GM23338 (cell line): Measurements from ENCODE around the gene CACNB3. TPM values are rescaled to one million over a fixed set of nuclear protein-coding genes. Genes with fewer than 3 reads are reported as not detected.

Source experiments
- ATAC-seq: fragments of 200-7000 bp; cut with Tn5 transposase; 3 replicates; pipeline ENCODE4 v1.9.1; 2020
- DNase-seq: peaks from one replicate; pipeline ENCODE4 v3.0.0-alpha.2; 2015; ENCODE audit warnings: low spot score
- H2AFZ ChIP-seq: fragments of 200-600 bp; sonication (generic); 2 replicates; pipeline ENCODE4 v1.8.0; 2016; ENCODE audit warnings: antibody characterized with exemption, mild to moderate bottlenecking, moderate library complexity
- H3F3A ChIP-seq: fragments of 200-600 bp; sonication (generic); replicated peaks from 2 replicates; pipeline ENCODE4 v1.8.0; 2017; ENCODE audit warnings: antibody characterized with exemption, mixed run types, low read depth
- H3K27ac ChIP-seq: fragments of 200-600 bp; sonication (generic); 2 replicates; pipeline ENCODE4 v1.6.1; 2016; ENCODE audit warnings: low read depth
- H3K27me3 ChIP-seq: fragments of 200-600 bp; sonication (generic); 2 replicates; pipeline ENCODE4 v1.8.0; 2016; ENCODE audit warnings: mild to moderate bottlenecking, mixed run types, moderate library complexity; ENCODE audit not compliant: insufficient read depth
- H3K36me3 ChIP-seq: fragments of 200-600 bp; sonication (generic); 2 replicates; pipeline ENCODE4 v1.8.0; 2016; ENCODE audit warnings: mild to moderate bottlenecking; ENCODE audit not compliant: insufficient read depth
- H3K4me1 ChIP-seq: fragments of 200-600 bp; sonication (generic); 2 replicates; pipeline ENCODE4 v1.8.0; 2016; ENCODE audit warnings: mild to moderate bottlenecking, moderate library complexity; ENCODE audit not compliant: insufficient read depth
- H3K4me2 ChIP-seq: fragments of 200-600 bp; sonication (generic); 2 replicates; pipeline ENCODE4 v1.7.1; 2017; ENCODE audit warnings: mixed run types
- H3K4me3 ChIP-seq: fragments of 200-600 bp; sonication (generic); 2 replicates; pipeline ENCODE4 v1.6.1; 2016; ENCODE audit warnings: mixed run types
- H3K79me2 ChIP-seq: fragments of 200-600 bp; sonication (generic); replicated peaks from 2 replicates; pipeline ENCODE4 v1.8.0; 2017; ENCODE audit warnings: mild to moderate bottlenecking; ENCODE audit not compliant: insufficient read depth
- H3K9me2 ChIP-seq: fragments of 200-600 bp; sonication (generic); 2 replicates; pipeline ENCODE4 v1.8.0; 2017; ENCODE audit not compliant: insufficient read depth
- H4K20me1 ChIP-seq: fragments of 200-600 bp; sonication (generic); replicated peaks from 2 replicates; pipeline ENCODE4 v1.8.0; 2017; ENCODE audit warnings: mild to moderate bottlenecking; ENCODE audit not compliant: insufficient read depth
- H3K27ac Mint-ChIP-seq: 2 replicates; pipeline ENCODE4 v1.8.0; 2020; ENCODE audit warnings: inconsistent platforms, mild to moderate bottlenecking, moderate library complexity, mixed read lengths
- H3K27me3 Mint-ChIP-seq: 3 replicates; pipeline ENCODE4 v1.8.0; 2022; ENCODE audit warnings: low read depth, mild to moderate bottlenecking, moderate library complexity, mixed read lengths, inconsistent platforms; ENCODE audit not compliant: insufficient read depth, poor library complexity
- H3K36me3 Mint-ChIP-seq: 3 replicates; pipeline ENCODE4 v1.8.0; 2021; ENCODE audit warnings: low read depth, mild to moderate bottlenecking, inconsistent platforms, moderate library complexity, mixed read lengths
- H3K4me1 Mint-ChIP-seq: 3 replicates; pipeline ENCODE4 v1.8.0; 2020; ENCODE audit warnings: mild to moderate bottlenecking, inconsistent platforms, mixed read lengths
- H3K4me3 Mint-ChIP-seq: 3 replicates; pipeline ENCODE4 v1.8.0; 2021; ENCODE audit warnings: moderate library complexity, mild to moderate bottlenecking, inconsistent platforms, mixed read lengths
- H3K9me3 Mint-ChIP-seq: 3 replicates; pipeline ENCODE4 v1.8.0; 2020; ENCODE audit warnings: moderate library complexity, mild to moderate bottlenecking, inconsistent platforms, mixed read lengths
- CREB1 ChIP-seq: fragments of 250-450 bp; sonication (Bioruptor Pico); IDR thresholded peaks from 2 replicates; pipeline ENCODE4 v1.5.0; 2020; ENCODE audit warnings: low read depth, mild to moderate bottlenecking, moderate library complexity
- CTCF ChIP-seq, 2 experiments: fragments of 200-600 bp in 1 of 2; sonication (generic) in 1 of 2; conservative IDR thresholded peaks; 2 replicates each; pipeline versions ENCODE4 v1.5.1 to v1.6.1; 2016 to 2017; ENCODE audit warnings: antibody characterized with exemption in 2 of 2, low read depth in 2 of 2, mild to moderate bottlenecking in 2 of 2, moderate library complexity in 1 of 2
- EZH2 ChIP-seq: fragments of 200-600 bp; sonication (generic); IDR thresholded peaks from one replicate; pipeline ENCODE4 v1.8.0; 2017; ENCODE audit warnings: antibody characterized with exemption, mild to moderate bottlenecking, low read depth; ENCODE audit not compliant: unreplicated experiment
- EZH2phosphoT487 ChIP-seq: fragments of 200-600 bp; sonication (generic); IDR thresholded peaks from one replicate; pipeline ENCODE4 v1.8.1; 2018; ENCODE audit warnings: antibody characterized with exemption; ENCODE audit not compliant: unreplicated experiment
- JUNB ChIP-seq: IDR thresholded peaks from one replicate; pipeline ENCODE4 v1.6.1; 2016; ENCODE audit warnings: antibody characterized with exemption; ENCODE audit not compliant: unreplicated experiment
- NANOG ChIP-seq: IDR thresholded peaks from 2 replicates; pipeline ENCODE4 v1.6.1; 2016; ENCODE audit warnings: antibody characterized with exemption, borderline replicate concordance
- POLR2AphosphoS5 ChIP-seq: IDR thresholded peaks from 2 replicates; pipeline ENCODE4 v1.6.1; 2016; ENCODE audit warnings: antibody characterized with exemption, low read depth
- REST ChIP-seq: IDR thresholded peaks from one replicate; pipeline ENCODE4 v1.6.1; 2018; ENCODE audit warnings: antibody characterized with exemption; ENCODE audit not compliant: unreplicated experiment
- STAT1 ChIP-seq: IDR thresholded peaks from one replicate; pipeline ENCODE4 v1.6.1; 2016; ENCODE audit warnings: antibody characterized with exemption; ENCODE audit not compliant: unreplicated experiment
- ZNF331 ChIP-seq: fragments of 250-450 bp; sonication (Bioruptor Pico); IDR thresholded peaks from 2 replicates; pipeline ENCODE4 v1.5.0; 2020; ENCODE audit warnings: low read depth, mild to moderate bottlenecking, moderate library complexity
- ZNF462 ChIP-seq: fragments of 250-450 bp; sonication (Bioruptor Pico); IDR thresholded peaks from 2 replicates; pipeline ENCODE4 v1.5.0; 2020; ENCODE audit warnings: mild to moderate bottlenecking, moderate library complexity
- polyA plus RNA-seq: library from polyadenylated mRNA; unstranded; fragments of >200 nt; fragmentation: Nextera tagmentation; extraction: Ambion mirVana; gene quantifications from 2 replicates; pipeline ENCODE4 v1.2.1, GENCODE V29; 2016
- total RNA-seq: library from RNA; depleted of rRNA; stranded (reverse); fragments of >200 nt; shearing (Covaris generic); gene quantifications from 2 replicates; pipeline ENCODE4 v1.2.3, GENCODE V29; 2014

The CACNB3 gene
- total and polyA plus RNA-seq, 2 experiments from 2014 or later, result 4.1 to 6.2 TPM

GRCh38 chr12:48774516-48774915, 43.8 kb upstream of the CACNB3 start:
- peaks cover 22% of the 10 kb centered on the region for H3K4me1 Mint-ChIP-seq
- H3K4me1 ChIP-seq, result peaks cover 9% of the 10 kb centered on the region
- H3K27me3 Mint-ChIP-seq, result peaks cover 6% of the 10 kb centered on the region
- no peak for ATAC-seq
- no peak overlapping the region for H3K27ac ChIP-seq
- no peak for DNase-seq
- no peak overlapping the region; the same call in 2 of the 3 replicates for H3K4me3 Mint-ChIP-seq
- no peaks in the 10 kb centered on the region for H3K79me2 ChIP-seq
- H2AFZ ChIP-seq, result no peak overlapping the region
- H3K9me3 Mint-ChIP-seq, result no peaks in the 10 kb centered on the region
- no peaks in the 10 kb centered on the region for H3F3A ChIP-seq
- no peaks in the 10 kb centered on the region for H3K36me3 ChIP-seq
- TF ChIP-seq ZNF331 (CRISPR knock-in tag), result no peak
- no peaks in the 10 kb centered on the region for H3K9me2 ChIP-seq
- H4K20me1 ChIP-seq, result no peaks in the 10 kb centered on the region
- peaks cover 32% of the 10 kb centered on the region for H3K36me3 Mint-ChIP-seq
- H3K4me2 ChIP-seq, result no peak overlapping the region
- no peak overlapping the region for H3K27ac Mint-ChIP-seq
- no peak overlapping the region for H3K4me3 ChIP-seq
- no peaks in the 10 kb centered on the region for H3K27me3 ChIP-seq

GRCh38 chr12:48775299-48775698, 43.0 kb upstream of the CACNB3 start:
- Mint-ChIP-seq H3K27me3 (peaks cover 8% of the 10 kb centered on the region), H3K4me1 (peaks cover 25% of the 10 kb centered on the region), H3K27ac (no peak overlapping the region), H3K9me3 (no peaks in the 10 kb centered on the region), H3K36me3 (peaks cover 28% of the 10 kb centered on the region), H3K4me3 (no peak overlapping the region)
- Histone ChIP-seq H3K4me1 (peaks cover 9% of the 10 kb centered on the region), H3K9me2 (no peaks in the 10 kb centered on the region), H3K79me2 (no peaks in the 10 kb centered on the region), H3K36me3 (no peaks in the 10 kb centered on the region), H3F3A (no peaks in the 10 kb centered on the region), H3K27me3 (no peaks in the 10 kb centered on the region), H3K27ac (no peak overlapping the region), H3K4me3 (no peak overlapping the region), H4K20me1 (no peaks in the 10 kb centered on the region), H3K4me2 (no peak overlapping the region), H2AFZ (no peak overlapping the region)
- DNase-seq, result no peak
- ATAC-seq, result no peak
- TF ChIP-seq ZNF331 (CRISPR knock-in tag) (no peak), STAT1 (no peak), NANOG (no peak), CTCF (conservative IDR thresholded peaks at IDR 0.05; ENCODE audit: low read depth in 2 of 2) (no peak), JUNB (no peak), EZH2phosphoT487 (no peak), POLR2AphosphoS5 (no peak), CREB1 (CRISPR knock-in tag) (no peak), ZNF462 (CRISPR knock-in tag) (no peak), EZH2 (no peak), REST (no peak)
